Ovary (tissue), 3 donors: ENCODE measurements around the gene MAMLD1.

Source experiments
- EP300 ChIP-seq: sonication (generic); formaldehyde crosslinking; IDR thresholded peaks from one replicate; pipeline ENCODE4 v1.6.1; 2017; ENCODE audit warnings: antibody characterized with exemption
- POLR2A ChIP-seq: fragments of 450-650 bp; IDR thresholded peaks from one replicate; pipeline ENCODE4 v1.6.1; 2017; ENCODE audit warnings: antibody characterized with exemption, mild to moderate bottlenecking, moderate library complexity
- TF ChIP-seq, protein P1 (sequence below), 3 donors: fragments of 450-650 bp in 2 of 3; fragments of 200-600 bp in 1 of 3; IDR thresholded peaks; one replicate each; pipeline versions ENCODE4 v1.5.1 to v1.8.0; 2016 to 2022; ENCODE audit warnings: antibody characterized with exemption in 3 of 3, mild to moderate bottlenecking in 1 of 3
- donor health status: DM: no; HTN: no; CAD: no.

- TF ChIP-seq, protein P1, sequence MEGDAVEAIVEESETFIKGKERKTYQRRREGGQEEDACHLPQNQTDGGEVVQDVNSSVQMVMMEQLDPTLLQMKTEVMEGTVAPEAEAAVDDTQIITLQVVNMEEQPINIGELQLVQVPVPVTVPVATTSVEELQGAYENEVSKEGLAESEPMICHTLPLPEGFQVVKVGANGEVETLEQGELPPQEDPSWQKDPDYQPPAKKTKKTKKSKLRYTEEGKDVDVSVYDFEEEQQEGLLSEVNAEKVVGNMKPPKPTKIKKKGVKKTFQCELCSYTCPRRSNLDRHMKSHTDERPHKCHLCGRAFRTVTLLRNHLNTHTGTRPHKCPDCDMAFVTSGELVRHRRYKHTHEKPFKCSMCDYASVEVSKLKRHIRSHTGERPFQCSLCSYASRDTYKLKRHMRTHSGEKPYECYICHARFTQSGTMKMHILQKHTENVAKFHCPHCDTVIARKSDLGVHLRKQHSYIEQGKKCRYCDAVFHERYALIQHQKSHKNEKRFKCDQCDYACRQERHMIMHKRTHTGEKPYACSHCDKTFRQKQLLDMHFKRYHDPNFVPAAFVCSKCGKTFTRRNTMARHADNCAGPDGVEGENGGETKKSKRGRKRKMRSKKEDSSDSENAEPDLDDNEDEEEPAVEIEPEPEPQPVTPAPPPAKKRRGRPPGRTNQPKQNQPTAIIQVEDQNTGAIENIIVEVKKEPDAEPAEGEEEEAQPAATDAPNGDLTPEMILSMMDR (IDR thresholded peaks at IDR 0.05) = no peak
- TF ChIP-seq POLR2A (no peak), EP300 (no peak)
Observed at GRCh38 chrX:150543230-150544155, 180.4 kb downstream of the MAMLD1 start.
